Mesothelial cell of epicardium (in vitro differentiated cells): ENCODE data around the gene TRIM67. TPM values are rescaled to one million over a fixed set of nuclear protein-coding genes. Genes with fewer than 3 reads are reported as not detected.
A peak's percentile ranks its signal among the peaks of the same experiment; 100 is the strongest.

ENCODE experiments used
- DNase-seq, 2 experiments: peaks; one replicate each; pipeline ENCODE4 v3.0.0; 2021; ENCODE audit warnings: low spot score in 2 of 2; ENCODE audit not compliant: unreplicated experiment in 2 of 2
- H3K27ac Mint-ChIP-seq: 2 replicates; pipeline ENCODE4 v1.8.0; 2021; ENCODE audit warnings: mixed read lengths
- H3K27me3 Mint-ChIP-seq: 2 replicates; pipeline ENCODE4 v1.8.0; 2021; ENCODE audit warnings: low read depth, mixed read lengths
- H3K36me3 Mint-ChIP-seq: 2 replicates; pipeline ENCODE4 v1.8.0; 2021; ENCODE audit warnings: mixed read lengths
- H3K4me1 Mint-ChIP-seq: 2 replicates; pipeline ENCODE4 v1.8.0; 2021; ENCODE audit warnings: mixed read lengths
- H3K4me3 Mint-ChIP-seq: 2 replicates; pipeline ENCODE4 v1.8.0; 2021; ENCODE audit warnings: mild to moderate bottlenecking, moderate library complexity, mixed read lengths
- H3K9me3 Mint-ChIP-seq: 2 replicates; pipeline ENCODE4 v1.8.0; 2021; ENCODE audit warnings: mixed read lengths
- total RNA-seq: library from RNA; stranded (reverse); gene quantifications from 3 replicates; pipeline ENCODE4 v1.2.1, GENCODE V29; 2021
- TF ChIP-seq, protein P1 (sequence below): fragments of 200-600 bp; sonication (generic); IDR thresholded peaks from one replicate; pipeline ENCODE4 v1.5.0; 2021; ENCODE audit warnings: antibody characterized with exemption; ENCODE audit not compliant: unreplicated experiment

Gene TRIM67
- total RNA-seq, 1 donor from 2014 or later: 0.09 TPM

DNA sequence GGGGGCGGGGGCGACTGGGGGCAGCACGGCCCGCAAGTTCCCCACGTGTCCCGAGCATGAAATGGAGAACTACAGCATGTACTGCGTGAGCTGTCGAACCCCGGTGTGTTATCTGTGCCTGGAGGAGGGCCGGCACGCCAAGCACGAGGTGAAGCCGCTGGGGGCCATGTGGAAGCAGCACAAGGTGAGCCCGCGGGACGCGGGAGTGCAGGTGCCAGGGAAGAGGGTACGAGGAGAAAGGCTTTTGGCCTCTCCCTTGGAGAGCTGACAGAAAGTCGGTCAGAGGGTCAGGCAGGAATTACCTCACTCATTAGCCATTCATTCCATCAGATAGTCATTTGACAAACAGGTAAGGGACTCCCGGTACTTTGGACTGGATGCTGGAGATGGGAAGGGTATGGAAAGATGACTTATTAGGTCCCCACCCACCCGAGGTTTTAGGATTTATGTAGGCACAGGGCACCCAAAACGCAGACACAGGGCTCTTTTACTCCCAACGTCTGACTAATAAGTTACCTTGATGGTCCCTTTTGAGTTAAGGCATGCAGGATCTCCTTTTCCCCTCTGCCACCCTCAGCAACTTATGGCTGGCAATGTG, 2.1 kb downstream of the TRIM67 start:
- H3K9me3 Mint-ChIP-seq: no peaks in the 10 kb centered on the region
- peak overlapping the region; percentile 28 for H3K4me3 Mint-ChIP-seq
- TF ChIP-seq, protein P1, sequence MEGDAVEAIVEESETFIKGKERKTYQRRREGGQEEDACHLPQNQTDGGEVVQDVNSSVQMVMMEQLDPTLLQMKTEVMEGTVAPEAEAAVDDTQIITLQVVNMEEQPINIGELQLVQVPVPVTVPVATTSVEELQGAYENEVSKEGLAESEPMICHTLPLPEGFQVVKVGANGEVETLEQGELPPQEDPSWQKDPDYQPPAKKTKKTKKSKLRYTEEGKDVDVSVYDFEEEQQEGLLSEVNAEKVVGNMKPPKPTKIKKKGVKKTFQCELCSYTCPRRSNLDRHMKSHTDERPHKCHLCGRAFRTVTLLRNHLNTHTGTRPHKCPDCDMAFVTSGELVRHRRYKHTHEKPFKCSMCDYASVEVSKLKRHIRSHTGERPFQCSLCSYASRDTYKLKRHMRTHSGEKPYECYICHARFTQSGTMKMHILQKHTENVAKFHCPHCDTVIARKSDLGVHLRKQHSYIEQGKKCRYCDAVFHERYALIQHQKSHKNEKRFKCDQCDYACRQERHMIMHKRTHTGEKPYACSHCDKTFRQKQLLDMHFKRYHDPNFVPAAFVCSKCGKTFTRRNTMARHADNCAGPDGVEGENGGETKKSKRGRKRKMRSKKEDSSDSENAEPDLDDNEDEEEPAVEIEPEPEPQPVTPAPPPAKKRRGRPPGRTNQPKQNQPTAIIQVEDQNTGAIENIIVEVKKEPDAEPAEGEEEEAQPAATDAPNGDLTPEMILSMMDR: no peak
- H3K27me3 Mint-ChIP-seq: peaks cover 80% of the 10 kb centered on the region
- H3K27ac Mint-ChIP-seq: no peak overlapping the region
- DNase-seq: no peak
- no peaks in the 10 kb centered on the region for H3K36me3 Mint-ChIP-seq
- H3K4me1 Mint-ChIP-seq: peaks cover 11% of the 10 kb centered on the region

DNA sequence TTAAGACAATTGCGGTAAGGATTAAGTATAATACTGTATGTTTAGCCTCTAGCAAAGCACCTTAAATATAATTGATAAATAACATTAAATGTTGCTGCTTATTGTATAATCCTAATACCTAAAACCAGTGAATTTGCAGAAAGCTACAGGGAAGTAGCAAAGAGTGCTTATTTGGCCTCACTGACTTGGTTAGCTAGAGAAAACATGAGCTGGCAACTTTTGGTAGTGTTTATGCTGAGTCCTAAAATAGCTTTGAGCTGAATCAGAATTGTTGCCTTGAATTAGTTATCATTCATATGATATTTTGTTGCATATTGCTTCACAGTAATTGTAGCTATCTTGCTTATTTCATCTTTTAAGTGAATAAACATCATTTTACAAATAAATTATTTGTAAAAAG, 3.5 kb downstream of the TRIM67 start:
- no peak for DNase-seq

DNA sequence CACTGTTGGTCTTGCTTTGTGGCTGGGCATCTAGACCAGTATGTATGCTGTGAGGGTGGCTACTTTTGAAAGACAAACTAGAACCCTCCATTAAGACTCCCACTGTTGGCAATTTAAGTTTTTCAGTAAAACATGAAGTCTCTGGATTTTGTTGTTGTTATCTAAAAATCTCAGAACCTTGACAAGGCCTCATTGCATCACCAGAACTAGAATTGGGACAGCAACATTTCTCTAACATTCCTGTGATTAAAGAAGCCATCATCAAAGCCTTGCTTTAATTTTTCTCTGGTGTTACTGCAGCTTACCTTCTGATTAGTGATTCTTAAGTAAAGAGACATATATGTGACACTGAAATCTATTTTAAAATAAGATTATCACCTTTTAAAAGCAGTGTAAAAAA, 4.5 kb downstream of the TRIM67 start:
- no peaks in the 10 kb centered on the region for H3K36me3 Mint-ChIP-seq
- peaks cover 7% of the 10 kb centered on the region for H3K4me1 Mint-ChIP-seq
- H3K9me3 Mint-ChIP-seq: no peaks in the 10 kb centered on the region
- H3K27ac Mint-ChIP-seq: no peak overlapping the region
- TF ChIP-seq, protein P1: no peak
- H3K27me3 Mint-ChIP-seq: peaks cover 60% of the 10 kb centered on the region
- no peak overlapping the region for H3K4me3 Mint-ChIP-seq
- no peak for DNase-seq

More for the DNA sequence above, 3.5 kb downstream of the TRIM67 start:
- Mint-ChIP-seq H3K36me3 (no peaks in the 10 kb centered on the region), H3K4me1 (peaks cover 11% of the 10 kb centered on the region), H3K9me3 (no peaks in the 10 kb centered on the region), H3K4me3 (no peak overlapping the region), H3K27ac (no peak overlapping the region), H3K27me3 (peaks cover 66% of the 10 kb centered on the region)
- TF ChIP-seq, protein P1: no peak

DNA sequence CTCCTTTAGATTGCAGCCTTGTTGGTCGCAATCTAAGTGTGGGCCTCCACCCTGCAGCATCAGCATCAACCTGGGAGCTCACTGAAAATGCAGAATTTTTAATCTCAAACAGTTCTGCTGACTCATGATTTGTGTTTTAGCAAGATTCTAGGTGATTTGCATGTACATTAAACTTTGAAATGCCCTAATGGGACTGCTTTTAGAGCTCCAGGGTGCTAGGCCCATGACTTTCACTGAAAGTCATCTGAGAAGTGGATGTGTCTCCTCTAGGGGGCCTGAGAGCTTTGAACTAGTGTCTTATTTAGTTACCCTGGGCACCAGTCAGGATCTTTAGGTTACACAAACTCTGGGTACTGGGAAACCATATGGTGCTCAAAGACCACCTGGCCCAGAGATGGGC, 9.0 kb downstream of the TRIM67 start:
- TF ChIP-seq, protein P1: no peak
- Mint-ChIP-seq H3K4me3 (no peak overlapping the region), H3K9me3 (no peaks in the 10 kb centered on the region), H3K27me3 (peaks cover 57% of the 10 kb centered on the region), H3K4me1 (no peaks in the 10 kb centered on the region), H3K27ac (no peak overlapping the region), H3K36me3 (no peaks in the 10 kb centered on the region)
- DNase-seq: no peak

DNA sequence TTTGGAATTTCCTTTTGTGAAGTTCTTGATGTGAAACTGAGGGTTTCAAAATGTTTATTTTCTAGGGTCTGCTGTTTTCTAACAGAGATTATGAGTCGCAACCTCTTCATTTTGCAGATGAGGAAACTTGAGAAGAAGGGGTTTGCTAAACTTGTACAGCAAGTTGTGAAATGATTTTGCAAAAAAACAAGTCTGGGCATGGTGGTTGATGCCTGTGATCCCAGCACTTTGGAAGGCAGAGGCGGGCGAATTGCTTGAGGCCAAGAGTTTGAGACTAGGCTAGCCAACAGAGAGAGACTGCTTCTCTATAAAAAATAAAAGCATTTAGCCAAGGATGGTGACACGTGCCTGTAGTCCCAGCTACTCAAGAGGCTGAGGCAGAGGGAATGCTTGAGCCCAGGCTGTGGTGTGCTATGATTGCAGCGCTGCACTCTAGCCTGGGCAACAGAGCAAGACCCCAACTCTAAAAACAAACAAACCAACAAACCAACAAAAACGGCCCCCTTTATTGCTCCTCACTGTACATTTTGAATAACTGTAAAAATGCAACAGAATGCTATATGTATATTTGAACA, 9.9 kb downstream of the TRIM67 start:
- Mint-ChIP-seq H3K9me3 (no peaks in the 10 kb centered on the region), H3K27ac (no peak overlapping the region), H3K27me3 (peaks cover 56% of the 10 kb centered on the region), H3K4me3 (no peak overlapping the region), H3K4me1 (no peaks in the 10 kb centered on the region), H3K36me3 (no peaks in the 10 kb centered on the region)
- no peak for DNase-seq
- TF ChIP-seq, protein P1: no peak
